HG03175 (cell line): ENCODE data around the gene ATF2.

Experiments
- ATAC-seq: cut with Tn5 transposase; IDR thresholded peaks from one replicate; pipeline ENCODE4 v1.9.1; 2021; ENCODE audit warnings: mild to moderate bottlenecking, moderate library complexity; ENCODE audit not compliant: unreplicated experiment

The ATF2 gene, protein sequence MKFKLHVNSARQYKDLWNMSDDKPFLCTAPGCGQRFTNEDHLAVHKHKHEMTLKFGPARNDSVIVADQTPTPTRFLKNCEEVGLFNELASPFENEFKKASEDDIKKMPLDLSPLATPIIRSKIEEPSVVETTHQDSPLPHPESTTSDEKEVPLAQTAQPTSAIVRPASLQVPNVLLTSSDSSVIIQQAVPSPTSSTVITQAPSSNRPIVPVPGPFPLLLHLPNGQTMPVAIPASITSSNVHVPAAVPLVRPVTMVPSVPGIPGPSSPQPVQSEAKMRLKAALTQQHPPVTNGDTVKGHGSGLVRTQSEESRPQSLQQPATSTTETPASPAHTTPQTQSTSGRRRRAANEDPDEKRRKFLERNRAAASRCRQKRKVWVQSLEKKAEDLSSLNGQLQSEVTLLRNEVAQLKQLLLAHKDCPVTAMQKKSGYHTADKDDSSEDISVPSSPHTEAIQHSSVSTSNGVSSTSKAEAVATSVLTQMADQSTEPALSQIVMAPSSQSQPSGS

DNA sequence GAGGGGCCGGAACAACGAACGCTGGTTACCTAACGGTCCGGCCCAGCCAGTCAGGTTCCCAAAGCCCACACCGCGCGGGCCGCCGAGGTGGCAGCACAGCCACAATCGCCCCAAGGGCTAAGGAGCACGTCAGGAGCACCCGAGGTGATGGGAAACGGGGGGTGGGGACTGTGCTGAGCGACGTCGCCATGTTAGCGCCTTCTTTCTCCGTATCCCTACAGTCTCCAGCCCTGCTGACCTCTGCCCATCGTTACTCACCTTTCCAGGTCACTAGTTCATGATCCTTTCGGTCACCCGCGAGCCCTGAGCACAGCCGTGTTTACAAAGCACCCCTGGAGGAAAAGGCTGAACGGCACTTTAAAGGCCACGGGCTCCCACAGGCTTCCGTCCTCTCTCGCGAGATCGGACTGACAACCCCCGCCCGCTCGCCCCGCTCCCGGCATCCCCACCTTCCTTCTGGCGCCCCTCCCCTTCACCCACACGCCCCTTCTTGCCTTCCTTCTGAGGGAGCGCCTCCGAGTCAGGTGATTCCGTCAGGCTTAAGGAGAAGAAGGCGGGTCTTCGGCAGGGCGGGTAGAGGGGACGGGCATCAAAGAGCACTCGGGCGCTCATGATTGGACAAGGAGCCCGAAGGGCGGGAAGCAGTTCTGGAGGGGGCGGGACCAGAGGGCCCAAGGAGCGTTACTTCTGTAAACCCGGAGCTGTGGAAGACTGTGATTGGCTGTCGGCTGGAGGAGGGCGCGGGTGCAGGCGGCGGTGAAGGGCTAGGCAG is at the start of gene ATF2:
Gene ATF2, minus strand, starts transcription at position 412 of the 772 bp plus-strand sequence. CDS start 31,760 bp downstream, outside the sequence.
- peak; percentile 94 for ATAC-seq

DNA sequence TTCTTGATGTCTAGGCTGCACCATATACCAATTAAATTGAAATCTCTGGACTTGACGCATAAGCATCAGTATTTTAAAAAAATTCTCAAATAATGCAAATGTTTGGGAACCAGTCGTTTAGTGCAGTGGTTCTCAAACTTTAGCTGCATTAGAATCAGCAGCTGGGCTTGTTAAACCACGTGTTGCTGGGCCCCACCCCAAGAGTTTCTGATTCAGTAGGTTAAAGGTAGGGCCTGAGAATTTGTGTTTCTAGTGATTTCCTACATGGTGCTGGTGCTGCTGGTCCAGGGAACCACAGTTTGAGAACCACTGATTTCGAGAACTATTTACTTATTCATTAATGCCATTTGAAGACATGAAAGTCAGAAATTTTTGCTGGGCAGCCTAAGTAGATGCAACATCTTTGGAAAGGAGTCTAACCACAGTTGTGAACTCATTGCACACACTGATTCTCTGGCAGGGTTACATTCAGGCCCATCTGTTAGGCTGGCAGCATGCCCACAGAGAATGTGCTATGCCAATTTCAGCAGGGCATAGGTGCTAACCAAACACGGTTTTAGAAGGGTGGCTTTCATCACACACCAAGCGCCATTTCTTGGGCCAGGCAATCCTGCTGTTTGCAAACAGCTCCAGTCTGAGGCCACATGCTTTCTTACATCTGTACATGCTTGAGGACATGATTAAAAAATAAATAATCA is 39.9 kb upstream of the ATF2 start:
- ATAC-seq = no peak

DNA sequence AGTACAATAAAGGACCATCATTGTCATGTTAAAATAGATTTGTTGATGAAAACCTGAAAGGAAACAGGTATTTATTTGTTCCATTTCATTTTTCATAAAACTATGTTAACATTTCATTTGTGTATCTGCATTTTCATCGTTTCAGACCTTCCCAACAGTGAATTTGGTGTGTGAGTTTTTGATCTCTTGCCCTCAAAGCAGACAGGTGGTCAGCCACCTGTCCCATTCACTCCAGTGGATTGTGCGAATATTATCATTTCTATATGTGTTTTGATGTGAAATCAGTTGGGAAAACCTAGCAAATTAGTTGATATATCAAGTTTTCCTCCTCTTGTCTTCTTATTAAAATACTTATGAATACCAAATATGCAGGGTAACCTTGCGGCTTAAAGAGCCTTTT is 38.9 kb upstream of the ATF2 start:
- ATAC-seq = no peak

DNA sequence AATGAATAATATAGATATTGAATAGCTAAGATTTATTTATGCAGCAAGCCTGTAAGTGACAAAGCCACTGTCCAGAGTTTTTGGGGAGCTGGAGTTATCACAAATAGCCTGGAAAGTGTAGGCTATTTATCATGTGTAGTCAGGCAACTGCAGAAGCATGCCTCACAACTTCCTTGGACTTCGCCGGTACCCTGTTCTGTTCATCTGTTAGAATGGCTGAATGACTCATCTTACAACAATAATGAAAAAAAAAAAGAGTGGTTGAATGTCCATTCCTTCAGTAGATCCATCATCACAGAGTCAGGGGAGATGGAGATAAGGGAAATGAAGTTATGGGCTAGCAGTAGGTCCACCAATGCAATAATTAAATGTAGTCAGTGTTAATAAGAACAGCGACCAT is 37.5 kb upstream of the ATF2 start:
- ATAC-seq = no peak

DNA sequence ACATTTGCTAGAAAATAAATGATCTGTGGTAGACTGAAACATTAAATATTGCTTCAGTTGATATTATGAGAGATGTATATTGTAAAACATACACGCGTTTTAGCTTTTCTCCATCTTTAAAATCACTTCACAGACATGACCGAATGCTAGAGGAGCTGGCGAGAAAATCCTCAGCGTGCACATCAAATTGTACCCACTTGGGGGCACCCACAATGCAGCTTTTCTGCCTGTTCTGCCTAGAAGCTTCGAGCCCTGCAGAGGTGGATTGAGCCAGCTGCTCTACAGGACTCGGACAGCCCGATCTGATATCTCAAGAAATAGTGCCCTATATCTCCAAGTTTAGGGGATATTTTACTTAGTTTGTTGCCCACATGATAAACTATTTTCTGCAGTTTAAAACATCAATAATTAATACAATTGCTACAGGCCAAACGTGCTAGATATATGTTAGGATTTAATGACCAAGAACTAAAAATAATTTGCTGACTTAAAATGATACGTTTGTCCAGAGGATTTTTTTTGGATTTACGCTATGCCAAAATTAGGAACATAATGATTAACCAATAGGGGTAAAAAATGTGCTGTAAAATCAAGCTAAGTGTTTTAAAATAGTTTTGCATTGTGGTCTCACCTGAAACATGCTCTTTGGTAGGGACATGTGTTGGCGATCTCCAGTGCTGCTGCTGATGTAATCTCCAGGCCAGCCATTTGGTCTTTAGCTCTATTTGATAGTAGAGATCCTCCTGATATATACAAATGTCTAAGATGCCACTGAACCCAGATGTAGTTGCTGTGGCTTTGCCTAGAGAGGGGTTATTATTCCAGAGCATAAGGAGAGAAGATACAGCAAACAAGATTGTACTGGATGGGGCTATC is 35.9 kb upstream of the ATF2 start:
- ATAC-seq = peak; percentile 87

DNA sequence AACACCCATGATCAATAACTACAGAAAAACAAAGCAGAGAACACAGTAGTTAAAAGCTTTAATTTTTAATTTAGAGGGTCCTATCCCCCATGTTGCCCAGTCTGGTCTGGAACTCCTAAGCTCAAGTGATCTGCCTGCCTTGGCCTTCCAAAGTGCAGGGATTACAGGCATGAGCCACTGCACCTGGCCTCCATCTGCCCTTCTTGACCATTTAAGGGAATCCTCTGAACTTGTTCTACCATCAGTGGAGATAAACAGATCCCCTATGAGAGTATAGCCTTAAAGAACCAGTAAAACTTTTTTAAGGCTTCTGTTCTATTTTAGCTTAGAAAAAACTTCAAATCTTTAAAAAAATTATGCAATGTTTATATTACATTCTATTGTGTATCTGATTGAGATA is 27.0 kb upstream of the ATF2 start:
- ATAC-seq = no peak

DNA sequence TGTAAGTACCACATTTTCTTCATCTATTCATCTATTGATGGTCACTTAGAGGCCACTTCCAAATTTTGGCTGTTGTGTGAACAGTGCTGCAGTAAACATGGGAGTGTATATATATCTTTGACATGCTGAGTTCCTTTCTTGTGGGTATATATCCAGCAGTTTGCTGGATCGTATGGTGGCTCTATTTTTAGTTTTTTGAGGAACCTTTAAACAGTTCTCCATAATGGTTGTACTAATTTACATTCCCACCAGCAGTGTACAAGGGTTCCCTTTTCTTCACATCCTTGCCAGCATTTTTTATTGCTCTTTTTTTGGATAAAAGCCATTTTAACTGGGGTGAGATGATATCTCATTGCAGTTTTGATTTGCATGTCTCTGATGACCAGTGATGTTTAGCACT is 20.8 kb upstream of the ATF2 start:
- no peak for ATAC-seq

DNA sequence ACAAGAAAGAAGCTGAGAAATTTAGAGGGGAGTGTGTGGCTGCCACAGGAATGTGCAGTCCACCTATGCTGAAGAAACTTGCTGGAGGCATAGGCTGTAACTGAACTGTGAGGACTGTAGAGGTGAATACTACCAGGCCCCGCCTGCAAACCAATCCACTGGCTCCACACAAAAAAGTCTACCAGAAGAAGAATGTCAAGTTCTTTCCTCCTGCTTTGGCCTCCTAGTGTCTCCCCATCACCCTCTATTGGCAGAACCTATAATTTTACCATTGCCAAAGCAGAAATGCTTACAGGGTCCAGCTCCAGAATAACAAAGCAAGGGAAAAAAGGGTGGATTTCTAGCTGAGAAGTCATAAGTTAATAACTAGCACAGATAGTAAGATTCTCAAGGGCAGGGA is 19.4 kb upstream of the ATF2 start:
- peak; percentile 81 for ATAC-seq

DNA sequence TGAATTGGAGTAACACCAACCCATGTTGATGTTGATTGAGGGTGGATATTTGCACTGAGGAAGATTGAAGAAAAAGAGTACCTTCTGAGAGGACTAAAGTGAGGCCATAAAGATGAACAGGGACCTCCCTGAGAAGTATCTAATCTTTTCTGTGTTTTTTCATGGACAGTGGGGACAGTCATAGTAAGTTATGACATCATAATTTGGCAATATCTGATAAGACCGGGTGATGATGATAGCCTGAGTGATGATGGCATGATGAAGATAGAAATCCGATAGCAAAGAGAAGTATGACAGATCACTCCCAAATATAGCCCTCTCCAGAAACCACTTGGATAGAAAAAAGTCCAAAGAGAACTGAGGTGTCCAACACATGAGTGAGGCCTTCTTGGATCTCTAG is 15.7 kb upstream of the ATF2 start:
- ATAC-seq = no peak

DNA sequence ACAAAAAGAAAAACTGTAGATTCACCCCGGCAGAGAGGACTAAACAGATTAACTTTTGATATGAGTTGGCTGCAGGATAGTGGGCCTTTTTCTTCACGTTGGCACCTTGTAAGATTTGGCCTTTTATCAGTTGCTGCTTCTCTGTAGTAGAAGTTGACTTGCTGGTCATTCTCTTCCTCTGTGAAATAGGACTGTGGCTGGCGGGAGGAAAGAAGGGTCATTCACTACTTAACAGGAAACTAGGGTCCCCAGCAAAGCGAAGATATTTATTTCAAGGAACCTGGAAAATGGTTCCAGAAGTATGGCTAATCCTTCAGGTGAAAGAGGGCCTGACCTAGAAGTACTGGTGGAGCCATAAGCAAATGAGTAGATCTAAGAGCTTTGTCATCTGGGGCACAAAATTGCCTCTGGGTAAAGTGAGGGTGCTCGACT is 13.9 kb upstream of the ATF2 start:
- no peak for ATAC-seq

DNA sequence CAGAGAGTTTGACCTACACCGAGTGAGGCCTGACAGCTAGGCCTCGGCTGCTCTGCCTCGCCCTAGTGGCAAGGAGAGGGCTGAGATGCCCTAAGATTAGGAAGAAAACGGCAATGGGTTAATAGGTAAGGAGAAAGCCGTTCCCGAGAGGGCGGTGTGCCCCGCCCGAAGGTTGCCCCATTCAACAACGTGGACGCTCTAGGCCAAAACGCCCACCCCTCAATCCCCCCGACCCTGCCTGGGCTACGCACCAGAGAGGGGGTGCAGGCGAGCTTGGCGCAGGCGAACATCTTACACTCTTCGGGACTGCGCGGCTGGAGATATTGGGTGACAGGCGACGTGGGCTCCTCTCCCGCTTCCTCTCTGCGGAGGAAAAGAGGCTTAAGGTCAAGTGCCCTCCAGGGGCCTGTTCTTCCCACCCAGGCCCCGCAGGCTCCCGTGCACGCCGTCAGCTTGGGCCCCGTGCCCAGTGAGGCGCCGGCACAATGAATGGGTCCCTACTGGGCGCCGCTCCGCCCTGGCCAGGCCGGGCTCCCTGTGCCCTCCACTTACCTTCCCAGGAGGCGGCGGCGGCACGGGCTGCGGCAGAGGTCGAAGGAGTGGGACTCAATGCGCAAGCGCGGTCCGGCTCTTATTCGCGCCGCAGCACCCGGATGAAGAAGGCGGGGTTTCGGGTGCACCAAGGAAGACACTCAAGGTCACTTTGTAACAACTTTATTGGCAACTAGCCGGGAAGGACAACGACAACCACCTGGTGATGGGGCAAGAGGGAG is 13.3 kb upstream of the ATF2 start, which contains the start of gene ATP5MC3:
Gene ATP5MC3, minus strand, starts transcription at position 607 of the 773 bp plus-strand sequence. Its CDS starts 317 bp downstream, at position 290.
- ATAC-seq = peak; percentile 93

DNA sequence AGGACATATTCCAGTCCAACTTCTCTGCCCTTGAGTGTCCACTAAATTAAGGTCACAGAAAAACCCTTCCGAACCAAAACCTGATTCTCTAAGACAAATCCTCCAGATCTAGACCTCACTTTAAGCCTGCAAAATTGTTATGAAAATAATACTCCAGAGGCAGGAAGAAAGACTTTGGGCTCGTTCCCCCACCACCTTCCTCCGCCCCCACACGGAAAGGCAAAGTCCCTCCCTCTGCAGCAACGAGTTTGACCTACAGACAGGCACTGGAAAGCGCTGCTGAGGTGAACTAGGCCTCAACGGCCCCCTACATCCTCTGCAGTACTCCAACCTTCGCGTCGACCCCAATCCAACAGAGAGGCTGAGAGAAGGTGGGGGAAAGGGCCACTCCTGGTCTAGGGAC is 12.7 kb upstream of the ATF2 start:
- ATAC-seq = peak; percentile 45

DNA sequence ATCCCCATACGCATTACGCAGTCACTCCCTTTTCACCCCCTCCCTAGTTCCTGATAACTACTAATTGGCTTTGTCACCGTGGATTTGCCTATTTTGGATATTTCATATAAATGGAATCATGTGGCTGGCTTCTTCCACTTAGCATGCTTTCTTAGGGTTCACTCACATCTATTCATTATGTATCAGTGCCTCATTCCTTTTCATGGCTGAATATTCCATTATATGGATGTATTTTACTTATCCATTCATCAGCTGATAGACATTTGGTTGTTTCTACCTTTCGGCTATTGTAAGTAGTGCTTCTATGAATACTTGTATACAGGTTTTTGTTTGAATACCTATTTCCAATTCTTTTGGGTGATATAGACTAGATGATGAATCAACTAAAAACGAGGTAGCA is 8.6 kb upstream of the ATF2 start:
- ATAC-seq = no peak

DNA sequence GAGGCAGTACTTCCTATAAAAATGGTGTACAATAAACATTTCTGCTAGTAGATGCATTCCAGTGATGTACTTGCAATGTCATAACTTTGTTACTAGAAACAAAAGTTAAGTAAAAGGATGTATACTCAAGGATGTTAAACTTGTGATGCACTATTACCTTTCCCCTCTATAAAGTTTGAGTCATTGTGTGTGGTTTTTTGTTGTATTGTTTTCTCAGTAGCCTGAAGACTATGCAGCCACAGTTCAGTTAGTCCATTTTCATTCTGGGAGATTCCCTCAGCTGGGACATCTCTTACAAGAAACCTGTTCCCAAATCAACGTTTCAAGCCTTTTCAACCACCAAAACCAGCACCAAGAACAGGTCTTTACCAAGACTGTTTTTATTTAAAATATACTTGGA is 7.9 kb upstream of the ATF2 start:
- ATAC-seq = no peak

DNA sequence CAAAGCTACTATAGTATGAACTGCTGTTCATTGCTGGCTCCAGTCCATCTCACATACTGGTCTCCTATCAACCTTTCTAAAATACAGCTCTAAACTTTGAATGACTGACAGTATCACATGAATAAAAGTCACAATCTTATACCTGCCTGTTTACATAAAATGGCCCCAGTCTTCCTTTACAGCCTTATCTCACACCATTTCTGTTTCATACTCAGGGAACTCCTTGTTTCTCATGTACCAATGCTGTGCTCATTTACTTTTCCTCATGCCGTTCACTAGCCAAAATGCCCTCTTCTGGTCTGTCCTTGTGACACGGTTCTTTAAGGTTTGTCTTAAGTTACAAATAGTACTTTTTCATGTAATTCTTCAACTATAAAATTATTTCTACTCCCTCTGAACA is 7.3 kb upstream of the ATF2 start:
- ATAC-seq = no peak

DNA sequence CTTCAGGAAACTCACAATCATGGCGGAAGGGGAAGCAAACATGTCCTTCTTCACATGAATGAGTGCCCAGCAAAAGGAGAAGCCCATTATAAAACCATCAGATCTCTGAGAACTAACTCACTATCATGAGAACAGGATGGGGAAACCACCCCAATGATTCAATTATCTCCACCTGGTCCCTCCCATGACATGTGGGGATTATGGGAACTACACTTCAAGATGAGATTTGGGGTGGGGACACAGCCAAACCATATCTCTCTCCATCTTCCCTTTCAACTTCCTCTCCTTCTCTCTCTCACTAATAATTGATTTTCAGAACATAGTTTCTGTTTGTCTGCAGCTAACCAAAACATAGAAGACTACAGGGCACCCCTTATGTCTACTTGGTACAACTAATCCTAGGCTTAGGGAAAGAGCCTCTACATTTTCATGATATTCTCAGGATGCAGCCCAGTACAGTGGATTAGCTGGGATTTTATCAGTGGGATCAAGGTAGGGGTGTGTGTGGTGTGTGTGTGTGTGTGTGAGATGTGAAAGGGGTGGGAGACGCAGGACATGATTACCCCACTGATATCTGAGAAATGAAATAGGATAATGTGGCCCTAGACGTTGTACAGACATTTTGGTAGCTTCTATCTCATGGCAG is 2.8 kb upstream of the ATF2 start:
- no peak for ATAC-seq

DNA sequence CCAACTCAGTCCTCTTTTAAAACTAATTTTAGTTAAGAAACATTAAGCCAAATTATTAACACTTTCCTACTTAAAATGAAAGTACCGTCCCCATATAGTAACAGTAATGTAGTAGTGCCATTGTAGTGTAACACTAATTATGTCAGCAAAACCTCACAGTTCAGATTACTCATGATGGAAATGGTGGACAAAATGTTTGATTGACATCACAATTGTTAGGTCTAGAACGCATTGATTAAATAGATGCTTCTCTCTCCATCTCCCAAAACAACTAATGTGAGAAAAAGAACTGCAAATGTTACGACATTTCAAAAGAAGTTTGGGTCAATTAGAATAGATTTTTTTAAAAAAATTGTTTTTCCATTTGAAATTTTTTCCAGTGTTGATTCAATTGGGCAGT is 1.2 kb upstream of the ATF2 start:
- ATAC-seq = no peak

DNA sequence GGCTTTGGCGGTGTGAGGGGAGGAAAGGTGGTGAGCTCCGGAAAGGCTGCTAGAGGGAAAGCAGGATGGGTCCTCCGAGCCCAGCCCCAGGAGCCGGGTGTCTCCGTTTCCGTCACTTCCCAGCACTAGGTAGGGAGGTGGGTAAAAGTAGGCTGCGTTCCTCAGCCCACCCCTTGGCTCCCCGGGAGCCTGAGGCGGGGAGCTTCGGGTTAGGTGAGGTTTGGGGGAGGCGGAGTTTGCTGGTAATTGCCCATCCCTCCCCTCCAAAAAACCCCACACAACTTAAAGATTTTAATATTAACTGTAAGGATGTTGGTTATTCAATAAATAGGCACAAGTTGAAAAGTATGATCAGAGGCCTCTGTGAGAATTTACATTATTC is 552 bp upstream of the ATF2 start:
- peak; percentile 23 for ATAC-seq
